Lung (tissue), 12 donors: ENCODE results near the gene SLBP. TPM values are rescaled to one million over a fixed set of nuclear protein-coding genes. Genes with fewer than 3 reads are reported as not detected.

Experiments
- ATAC-seq: fragments of 200-7000 bp; cut with Tn5 transposase; one replicate; pipeline ENCODE4 v1.9.1; 2020; ENCODE audit warnings: moderate number of reproducible peaks; ENCODE audit not compliant: insufficient read depth, low FRiP score
- DNase-seq, 3 donors: peaks; one replicate each; pipeline ENCODE4 v3.0.0-alpha.2; 2013 to 2017
- H3K27ac ChIP-seq, 2 donors: one replicate each; pipeline ENCODE4 v1.5.1; 2013; ENCODE audit warnings: mild to moderate bottlenecking in 2 of 2, moderate library complexity in 2 of 2, control low read depth in 1 of 2, inconsistent platforms in 1 of 2, low read depth in 1 of 2, low read length in 1 of 2
- H3K27me3 ChIP-seq, 3 donors: one replicate each; pipeline ENCODE4 v1.5.1; 2013; ENCODE audit warnings: low read length in 2 of 3; ENCODE audit not compliant: control insufficient read depth in 3 of 3, insufficient read depth in 3 of 3
- H3K36me3 ChIP-seq, 4 donors: one replicate each; pipeline ENCODE4 v1.5.1; 2013; ENCODE audit warnings: low read length in 4 of 4, mild to moderate bottlenecking in 1 of 4, moderate library complexity in 1 of 4; ENCODE audit not compliant: control insufficient read depth in 4 of 4, insufficient read depth in 4 of 4
- H3K4me1 ChIP-seq, 5 donors: one replicate each; pipeline ENCODE4 v1.5.1; 2013; ENCODE audit warnings: low read length in 5 of 5, mild to moderate bottlenecking in 2 of 5, moderate library complexity in 1 of 5; ENCODE audit not compliant: control insufficient read depth in 5 of 5, insufficient read depth in 5 of 5
- H3K4me3 ChIP-seq: one replicate; pipeline ENCODE4 v1.5.1; 2013; ENCODE audit warnings: mild to moderate bottlenecking, control low read depth, moderate library complexity
- H3K9ac ChIP-seq, 2 donors: one replicate each; pipeline ENCODE4 v1.5.1; 2013; ENCODE audit warnings: low read length in 2 of 2, control low read depth in 1 of 2; ENCODE audit not compliant: insufficient read depth in 1 of 2
- H3K9me3 ChIP-seq, 4 donors: one replicate each; pipeline ENCODE4 v1.5.1; 2013; ENCODE audit warnings: low read length in 3 of 4, mild to moderate bottlenecking in 1 of 4, moderate library complexity in 1 of 4; ENCODE audit not compliant: control insufficient read depth in 4 of 4, insufficient read depth in 3 of 4
- CTCF ChIP-seq: IDR thresholded peaks from 2 replicates; pipeline ENCODE4 v1.5.1; 2012; ENCODE audit warnings: mild to moderate bottlenecking; ENCODE audit errors: control extremely low read depth, extremely low read depth
- WGBS, 2 donors: extraction: QIAGEN DNeasy Blood & Tissue Kit; methylation state at CpG; one replicate each; pipeline ENCODE4 v1.1.7; 2013; 5-methylcytosine and 5-hydroxymethylcytosine counted together
- polyA plus RNA-seq, 2 donors: library from polyadenylated mRNA; stranded (reverse); fragments of 200-250 nt; gene quantifications; one replicate each; pipeline ENCODE4 v1.2.1, GENCODE V29; 2013
- total RNA-seq, 2 donors: library from RNA; depleted of rRNA in 1 of 2; stranded (reverse); fragments of >200 nt in 1 of 2; gene quantifications; one replicate each; pipeline ENCODE4 v1.2.1, GENCODE V29; 2014 to 2021
- donor health status: control.
- donor health status: control.
- donor health status: Bipolar disorder and iron deficiency.
- donor health status: healthy.
- donor health status: DM: yes; HTN: yes; CAD: no.

SLBP gene
- total and polyA plus RNA-seq, 4 donors: 34.9 to 43.2 (median 34.9) TPM

- H3K4me3 ChIP-seq: no peak overlapping the region
- H3K36me3 ChIP-seq: peaks cover 0 to 9% (median 0%) of the 10 kb centered on the region in 4 donors
- H3K9ac ChIP-seq: no peak overlapping the region
- no peak for ATAC-seq
- no peak for DNase-seq
- H3K27me3 ChIP-seq: no peaks in the 10 kb centered on the region
- H3K9me3 ChIP-seq: peaks cover 0 to 3% (median 0%) of the 10 kb centered on the region in 4 donors
- WGBS, 2 donors: 98 to 99% methylated on average over 13 of the region's 13 CpGs
- no peak for TF ChIP-seq CTCF
- H3K27ac ChIP-seq: no peak overlapping the region
- H3K4me1 ChIP-seq: no peaks in the 10 kb centered on the region
Observed at GRCh38 chr4:1652088-1652487, 60.0 kb downstream of the SLBP start.

DNA sequence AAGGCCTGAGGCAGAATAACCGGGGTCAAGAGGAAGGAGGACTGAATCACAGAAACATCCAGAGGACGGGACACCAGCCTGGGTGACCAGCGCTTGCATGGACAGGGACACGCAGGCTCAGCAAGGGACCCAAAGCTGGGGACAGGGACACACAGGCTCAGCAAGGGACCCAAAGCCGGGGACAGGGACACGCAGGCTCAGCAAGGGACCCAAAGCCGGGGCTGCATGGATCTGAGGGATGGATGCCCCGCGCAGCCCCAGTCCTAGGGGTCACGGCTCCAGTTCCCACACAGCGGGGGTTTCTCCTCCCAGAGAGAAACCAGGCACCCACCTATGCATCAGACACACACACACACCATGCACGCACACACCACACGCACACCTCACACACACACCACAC lies 60.5 kb downstream of the SLBP start:
- TF ChIP-seq CTCF: no peak
- H3K4me1 ChIP-seq: no peaks in the 10 kb centered on the region

DNA sequence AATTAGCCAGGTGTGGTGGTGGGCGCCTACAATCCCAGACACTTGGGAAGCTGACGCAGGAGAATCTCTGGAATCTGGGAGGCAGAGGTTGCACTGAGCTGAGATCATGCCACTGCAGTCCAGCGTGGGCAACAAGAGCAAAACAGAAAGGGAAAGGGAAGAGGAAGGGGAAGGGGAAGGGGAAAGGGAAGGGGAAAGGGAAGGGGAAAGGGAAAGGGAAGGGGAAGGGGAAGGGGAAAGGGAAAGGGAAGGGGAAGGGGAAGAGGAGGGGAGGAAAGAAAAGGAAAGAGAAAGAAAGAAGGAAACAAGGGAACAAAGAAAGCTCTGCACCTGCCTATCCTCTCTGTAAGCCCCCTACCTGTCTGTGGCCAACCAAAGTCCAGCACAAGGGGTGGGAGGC lies 63.2 kb downstream of the SLBP start:
- H3K9ac ChIP-seq: no peak overlapping the region
- ATAC-seq (no peak), DNase-seq (no peak)
- H3K27ac ChIP-seq: no peak overlapping the region
- H3K4me3 ChIP-seq: no peak overlapping the region
- H3K9me3 ChIP-seq: peaks cover 0 to 3% (median 0%) of the 10 kb centered on the region in 4 donors
- H3K4me1 ChIP-seq: peaks cover 0 to 12% (median 0%) of the 10 kb centered on the region in 5 donors
- no peak for TF ChIP-seq CTCF
- 78 to 90% methylated on average over 3 of the region's 3 CpGs for WGBS, 2 donors
- no peaks in the 10 kb centered on the region for H3K36me3 ChIP-seq
- no peaks in the 10 kb centered on the region for H3K27me3 ChIP-seq

More for the DNA sequence above, 60.5 kb downstream of the SLBP start:
- WGBS, 2 donors: 98% methylated on average over 13 of the region's 13 CpGs
- DNase-seq (no peak), ATAC-seq (no peak)
- H3K4me3 ChIP-seq: no peak overlapping the region
- H3K36me3 ChIP-seq: peaks cover 0 to 6% (median 0%) of the 10 kb centered on the region in 4 donors
- no peaks in the 10 kb centered on the region for H3K27me3 ChIP-seq
- H3K27ac ChIP-seq: no peak overlapping the region
- peaks cover 0 to 3% (median 0%) of the 10 kb centered on the region in 4 donors for H3K9me3 ChIP-seq
- H3K9ac ChIP-seq: no peak overlapping the region

GRCh38 chr4:1647432-1647831 lies 64.7 kb downstream of the SLBP start:
- H3K36me3 ChIP-seq: no peaks in the 10 kb centered on the region
- ATAC-seq (no peak), DNase-seq (no peak)
- peaks cover 0 to 12% (median 0%) of the 10 kb centered on the region in 5 donors for H3K4me1 ChIP-seq
- no peaks in the 10 kb centered on the region for H3K27me3 ChIP-seq
- no peak overlapping the region for H3K9ac ChIP-seq
- H3K27ac ChIP-seq: no peak overlapping the region
- no peak overlapping the region for H3K4me3 ChIP-seq
- TF ChIP-seq CTCF: no peak
- no peaks in the 10 kb centered on the region for H3K9me3 ChIP-seq
- WGBS, 2 donors: 88 to 91% methylated on average over 19 of the region's 19 CpGs
